BE2C (cell line): ENCODE measurements around the gene OGDHL.

ENCODE experiments used
- DNase-seq: peaks from one replicate; pipeline ENCODE4 v3.0.0-alpha.2; 2020
- H3K27me3 ChIP-seq: fragments of 250-450 bp; sonication (Bioruptor Pico); 2 replicates; pipeline ENCODE4 v1.5.1; 2020; ENCODE audit warnings: mild to moderate bottlenecking
- H3K36me3 ChIP-seq: fragments of 250-450 bp; sonication (Bioruptor Pico); 2 replicates; pipeline ENCODE4 v1.5.1; 2020; ENCODE audit warnings: mild to moderate bottlenecking
- H3K4me1 ChIP-seq: fragments of 250-450 bp; sonication (Bioruptor Pico); 2 replicates; pipeline ENCODE4 v1.5.1; 2020
- H3K4me3 ChIP-seq: 2 replicates; pipeline ENCODE4 v1.5.1; 2011; ENCODE audit warnings: low read depth, low read length
- H3K9me3 ChIP-seq: fragments of 250-450 bp; sonication (Bioruptor Pico); 2 replicates; pipeline ENCODE4 v1.5.1; 2020
- TF ChIP-seq, protein P1 (sequence below): IDR thresholded peaks from 2 replicates; pipeline ENCODE4 v1.5.1; 2012; ENCODE audit warnings: mild to moderate bottlenecking, low read depth, low read length

OGDHL gene

DNA sequence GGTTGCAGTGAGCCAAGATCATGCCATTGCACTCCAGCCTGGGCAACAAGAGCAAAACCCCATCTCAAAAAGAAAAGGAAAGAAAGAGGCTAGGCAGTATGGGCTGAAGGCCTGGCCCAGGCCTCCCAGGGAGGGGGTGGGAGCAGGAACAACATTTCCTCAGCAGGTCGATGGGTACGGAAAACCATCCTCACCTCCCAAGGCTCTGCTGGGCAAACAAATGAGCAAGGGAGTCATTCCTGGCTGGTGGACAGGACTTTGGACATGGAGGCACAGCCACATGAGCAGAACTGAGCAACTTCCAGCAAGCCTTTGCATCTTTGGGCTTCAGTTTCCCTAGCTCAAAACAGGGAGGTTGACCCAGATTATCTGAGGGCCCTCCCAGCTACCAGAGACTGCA is 13.0 kb downstream of the OGDHL start:
- TF ChIP-seq, protein P1, sequence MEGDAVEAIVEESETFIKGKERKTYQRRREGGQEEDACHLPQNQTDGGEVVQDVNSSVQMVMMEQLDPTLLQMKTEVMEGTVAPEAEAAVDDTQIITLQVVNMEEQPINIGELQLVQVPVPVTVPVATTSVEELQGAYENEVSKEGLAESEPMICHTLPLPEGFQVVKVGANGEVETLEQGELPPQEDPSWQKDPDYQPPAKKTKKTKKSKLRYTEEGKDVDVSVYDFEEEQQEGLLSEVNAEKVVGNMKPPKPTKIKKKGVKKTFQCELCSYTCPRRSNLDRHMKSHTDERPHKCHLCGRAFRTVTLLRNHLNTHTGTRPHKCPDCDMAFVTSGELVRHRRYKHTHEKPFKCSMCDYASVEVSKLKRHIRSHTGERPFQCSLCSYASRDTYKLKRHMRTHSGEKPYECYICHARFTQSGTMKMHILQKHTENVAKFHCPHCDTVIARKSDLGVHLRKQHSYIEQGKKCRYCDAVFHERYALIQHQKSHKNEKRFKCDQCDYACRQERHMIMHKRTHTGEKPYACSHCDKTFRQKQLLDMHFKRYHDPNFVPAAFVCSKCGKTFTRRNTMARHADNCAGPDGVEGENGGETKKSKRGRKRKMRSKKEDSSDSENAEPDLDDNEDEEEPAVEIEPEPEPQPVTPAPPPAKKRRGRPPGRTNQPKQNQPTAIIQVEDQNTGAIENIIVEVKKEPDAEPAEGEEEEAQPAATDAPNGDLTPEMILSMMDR = no peak
- no peak overlapping the region for H3K4me3 ChIP-seq
- peaks cover 80% of the 10 kb centered on the region for H3K36me3 ChIP-seq
- no peaks in the 10 kb centered on the region for H3K4me1 ChIP-seq
- H3K9me3 ChIP-seq = no peaks in the 10 kb centered on the region
- H3K27me3 ChIP-seq = no peaks in the 10 kb centered on the region
- DNase-seq = no peak

DNA sequence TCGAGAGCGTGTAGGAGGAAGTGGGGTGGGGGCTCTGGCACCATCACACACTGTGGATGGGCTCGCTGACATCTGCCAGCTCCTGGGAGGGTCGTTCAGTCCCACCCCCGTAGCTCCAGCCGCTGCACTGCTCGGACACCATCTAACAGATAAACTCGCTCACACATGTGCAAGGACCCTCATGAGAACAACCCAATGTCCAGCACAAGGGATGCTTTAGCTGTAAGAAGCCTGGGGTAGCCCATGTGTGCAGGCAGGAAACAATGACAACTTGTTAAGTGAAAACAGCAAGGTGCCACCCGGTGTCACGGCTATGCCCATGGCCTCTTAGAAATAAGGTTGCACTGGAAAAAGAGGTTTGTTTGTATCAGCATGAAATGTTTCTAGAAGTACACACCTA is 14.1 kb downstream of the OGDHL start:
- no peak overlapping the region for H3K4me3 ChIP-seq
- H3K36me3 ChIP-seq = peaks cover 88% of the 10 kb centered on the region
- no peaks in the 10 kb centered on the region for H3K27me3 ChIP-seq
- no peaks in the 10 kb centered on the region for H3K4me1 ChIP-seq
- TF ChIP-seq, protein P1 = no peak
- DNase-seq = no peak
- H3K9me3 ChIP-seq = no peaks in the 10 kb centered on the region

DNA sequence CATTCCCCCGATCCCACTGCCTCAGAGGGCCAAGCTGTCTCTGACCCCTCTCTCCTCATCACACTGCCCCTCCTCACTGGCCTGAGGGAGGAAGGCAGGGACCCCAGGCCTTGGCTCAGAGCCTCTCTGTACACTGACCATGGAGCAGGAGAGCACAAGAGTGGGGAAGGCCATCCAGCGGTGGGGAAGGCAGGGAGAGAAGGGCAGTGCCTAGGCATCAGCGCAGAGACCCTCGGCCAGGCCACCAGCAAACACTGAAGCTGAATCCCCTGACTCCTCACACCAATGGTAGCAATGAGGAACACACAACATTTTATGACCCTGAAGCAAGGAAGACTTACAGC is 14.8 kb downstream of the OGDHL start:
- no peak overlapping the region for H3K4me3 ChIP-seq
- DNase-seq = no peak
- H3K4me1 ChIP-seq = no peaks in the 10 kb centered on the region
- H3K27me3 ChIP-seq = no peaks in the 10 kb centered on the region
- TF ChIP-seq, protein P1 = no peak
- peaks cover 86% of the 10 kb centered on the region for H3K36me3 ChIP-seq
- H3K9me3 ChIP-seq = no peaks in the 10 kb centered on the region

DNA sequence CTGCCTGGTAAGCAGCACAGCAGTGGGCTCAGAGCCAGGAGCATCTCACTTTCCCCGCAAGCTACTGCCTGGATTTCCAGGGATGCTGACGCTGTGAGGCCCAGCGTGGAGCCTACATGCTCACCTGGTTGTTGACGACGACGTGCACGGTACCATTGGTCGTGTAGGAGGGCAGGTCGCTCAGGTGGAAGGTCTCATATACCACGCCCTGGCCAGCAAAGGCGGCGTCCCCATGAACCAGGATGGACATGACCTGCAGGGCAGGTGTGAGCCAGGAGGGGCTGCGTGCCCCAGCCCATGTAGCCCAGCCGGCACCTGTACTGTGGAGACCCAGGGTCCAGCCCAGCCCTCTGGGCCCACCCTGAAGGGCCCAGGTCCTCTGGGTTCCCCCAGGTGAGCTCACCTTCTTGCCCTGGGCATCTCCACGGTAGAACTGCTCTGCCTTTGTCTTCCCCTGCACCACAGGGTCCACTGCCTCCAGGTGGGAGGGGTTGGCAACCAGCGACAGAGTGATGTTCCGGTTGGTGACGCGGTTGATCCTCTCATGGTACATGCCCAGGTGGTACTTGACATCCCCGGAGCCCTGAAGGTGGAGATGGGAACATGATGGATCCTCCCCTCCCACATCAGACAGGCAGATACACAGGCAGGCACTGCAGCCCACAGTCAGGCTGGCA is 15.4 kb downstream of the OGDHL start:
- DNase-seq = no peak
- H3K27me3 ChIP-seq = no peaks in the 10 kb centered on the region
- peaks cover 81% of the 10 kb centered on the region for H3K36me3 ChIP-seq
- H3K4me3 ChIP-seq = no peak overlapping the region
- TF ChIP-seq, protein P1 = no peak
- H3K9me3 ChIP-seq = no peaks in the 10 kb centered on the region
- H3K4me1 ChIP-seq = no peaks in the 10 kb centered on the region

DNA sequence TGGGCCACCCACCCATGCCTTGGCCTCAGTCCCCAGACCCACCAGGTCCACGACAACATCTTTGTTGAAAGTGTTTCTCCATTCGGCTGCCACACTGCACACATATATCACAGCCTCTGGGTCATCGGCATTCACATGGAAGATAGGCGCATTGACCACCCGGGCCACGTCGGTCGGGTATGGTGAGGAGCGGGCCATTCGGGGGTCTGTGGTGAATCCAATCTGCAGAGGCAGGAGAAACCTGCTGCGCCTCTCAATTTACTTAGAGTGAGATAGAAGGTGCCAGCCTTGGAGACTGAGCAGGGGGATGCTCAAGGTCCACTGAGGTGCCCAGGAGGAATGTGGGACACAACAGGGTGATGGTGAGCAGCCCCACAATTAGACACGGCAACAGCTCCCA is 16.4 kb downstream of the OGDHL start:
- Histone ChIP-seq H3K4me1 (no peaks in the 10 kb centered on the region), H3K4me3 (no peak overlapping the region), H3K27me3 (no peaks in the 10 kb centered on the region), H3K36me3 (peaks cover 79% of the 10 kb centered on the region), H3K9me3 (no peaks in the 10 kb centered on the region)
- TF ChIP-seq, protein P1 = no peak
- no peak for DNase-seq

DNA sequence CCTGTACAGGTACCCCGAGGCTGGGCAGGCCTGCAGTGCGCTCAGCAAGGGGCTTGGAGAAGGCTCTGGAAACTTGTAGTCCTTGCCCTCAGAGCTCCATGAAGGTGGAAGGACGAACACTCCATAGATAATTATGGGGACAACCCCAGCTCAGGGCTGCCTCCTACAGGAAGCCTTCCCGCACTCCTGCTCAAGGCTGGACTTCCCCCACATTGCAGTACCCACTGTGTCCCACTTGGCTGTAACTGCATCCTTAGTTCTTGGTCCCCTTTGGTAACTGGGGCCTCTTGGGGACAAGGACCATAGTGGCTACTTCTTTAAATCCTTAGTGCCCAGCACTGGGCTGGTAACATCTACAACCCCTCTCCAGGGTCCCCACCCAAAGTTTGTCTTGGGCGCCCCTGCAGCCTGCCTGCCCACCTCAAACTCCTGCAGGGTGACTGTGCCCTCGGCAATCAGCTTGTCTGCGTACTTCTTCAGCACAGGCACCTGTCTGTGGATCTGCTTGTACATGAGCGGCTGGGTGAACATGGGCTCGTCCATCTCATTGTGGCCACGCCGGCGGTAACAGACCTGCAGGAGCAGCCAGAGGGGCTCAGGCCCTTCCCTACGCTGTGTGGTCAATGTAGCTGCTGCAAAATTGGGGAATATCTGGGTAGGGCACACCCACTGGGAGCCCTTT is 17.1 kb downstream of the OGDHL start:
- TF ChIP-seq, protein P1 = peak; percentile 25
- H3K4me1 ChIP-seq = no peaks in the 10 kb centered on the region

More for the DNA sequence above, 17.1 kb downstream of the OGDHL start:
- no peaks in the 10 kb centered on the region for H3K27me3 ChIP-seq
- H3K4me3 ChIP-seq = no peak overlapping the region
- peaks cover 77% of the 10 kb centered on the region for H3K36me3 ChIP-seq
- no peaks in the 10 kb centered on the region for H3K9me3 ChIP-seq
- no peak for DNase-seq
